GM23338 (cell line): ENCODE measurements around the gene GLCE.

Experiments used
- CREB1 ChIP-seq: fragments of 250-450 bp; sonication (Bioruptor Pico); IDR thresholded peaks from 2 replicates; pipeline ENCODE4 v1.5.0; 2020; ENCODE audit warnings: low read depth, mild to moderate bottlenecking, moderate library complexity
- EZH2 ChIP-seq: fragments of 200-600 bp; sonication (generic); IDR thresholded peaks from one replicate; pipeline ENCODE4 v1.8.0; 2017; ENCODE audit warnings: antibody characterized with exemption, mild to moderate bottlenecking, low read depth; ENCODE audit not compliant: unreplicated experiment
- EZH2phosphoT487 ChIP-seq: fragments of 200-600 bp; sonication (generic); IDR thresholded peaks from one replicate; pipeline ENCODE4 v1.8.1; 2018; ENCODE audit warnings: antibody characterized with exemption; ENCODE audit not compliant: unreplicated experiment
- NANOG ChIP-seq: IDR thresholded peaks from 2 replicates; pipeline ENCODE4 v1.6.1; 2016; ENCODE audit warnings: antibody characterized with exemption, borderline replicate concordance
- POLR2AphosphoS5 ChIP-seq: IDR thresholded peaks from 2 replicates; pipeline ENCODE4 v1.6.1; 2016; ENCODE audit warnings: antibody characterized with exemption, low read depth
- REST ChIP-seq: IDR thresholded peaks from one replicate; pipeline ENCODE4 v1.6.1; 2018; ENCODE audit warnings: antibody characterized with exemption; ENCODE audit not compliant: unreplicated experiment
- ZNF114 ChIP-seq: fragments of 250-450 bp; sonication (Bioruptor Pico); IDR thresholded peaks from 2 replicates; pipeline ENCODE4 v1.5.0; 2020; ENCODE audit warnings: mild to moderate bottlenecking, moderate library complexity
- TF ChIP-seq, protein P1 (sequence below), 2 experiments: fragments of 200-600 bp in 1 of 2; sonication (generic) in 1 of 2; conservative IDR thresholded peaks; 2 replicates each; pipeline versions ENCODE4 v1.5.1 to v1.6.1; 2016 to 2017; ENCODE audit warnings: antibody characterized with exemption in 2 of 2, low read depth in 2 of 2, mild to moderate bottlenecking in 2 of 2, moderate library complexity in 1 of 2
- TF ChIP-seq, protein P2 (sequence below): IDR thresholded peaks from 2 replicates; pipeline ENCODE4 v1.6.1; 2016; ENCODE audit warnings: antibody characterized with exemption

GRCh38 chr15:69161079-69161877 lies 843 bp downstream of the GLCE start:
- TF ChIP-seq, protein P1, sequence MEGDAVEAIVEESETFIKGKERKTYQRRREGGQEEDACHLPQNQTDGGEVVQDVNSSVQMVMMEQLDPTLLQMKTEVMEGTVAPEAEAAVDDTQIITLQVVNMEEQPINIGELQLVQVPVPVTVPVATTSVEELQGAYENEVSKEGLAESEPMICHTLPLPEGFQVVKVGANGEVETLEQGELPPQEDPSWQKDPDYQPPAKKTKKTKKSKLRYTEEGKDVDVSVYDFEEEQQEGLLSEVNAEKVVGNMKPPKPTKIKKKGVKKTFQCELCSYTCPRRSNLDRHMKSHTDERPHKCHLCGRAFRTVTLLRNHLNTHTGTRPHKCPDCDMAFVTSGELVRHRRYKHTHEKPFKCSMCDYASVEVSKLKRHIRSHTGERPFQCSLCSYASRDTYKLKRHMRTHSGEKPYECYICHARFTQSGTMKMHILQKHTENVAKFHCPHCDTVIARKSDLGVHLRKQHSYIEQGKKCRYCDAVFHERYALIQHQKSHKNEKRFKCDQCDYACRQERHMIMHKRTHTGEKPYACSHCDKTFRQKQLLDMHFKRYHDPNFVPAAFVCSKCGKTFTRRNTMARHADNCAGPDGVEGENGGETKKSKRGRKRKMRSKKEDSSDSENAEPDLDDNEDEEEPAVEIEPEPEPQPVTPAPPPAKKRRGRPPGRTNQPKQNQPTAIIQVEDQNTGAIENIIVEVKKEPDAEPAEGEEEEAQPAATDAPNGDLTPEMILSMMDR (conservative IDR thresholded peaks at IDR 0.05; ENCODE audit: low read depth in 2 of 2) = peak in 1 of 2 experiments; percentile 42; a peak in 2 of 4 replicates
- TF ChIP-seq REST (no peak), EZH2 (no peak), EZH2phosphoT487 (no peak), CREB1 (CRISPR knock-in tag) (no peak), ZNF114 (CRISPR knock-in tag) (no peak), NANOG (no peak), POLR2AphosphoS5 (no peak)
- TF ChIP-seq, protein P2, sequence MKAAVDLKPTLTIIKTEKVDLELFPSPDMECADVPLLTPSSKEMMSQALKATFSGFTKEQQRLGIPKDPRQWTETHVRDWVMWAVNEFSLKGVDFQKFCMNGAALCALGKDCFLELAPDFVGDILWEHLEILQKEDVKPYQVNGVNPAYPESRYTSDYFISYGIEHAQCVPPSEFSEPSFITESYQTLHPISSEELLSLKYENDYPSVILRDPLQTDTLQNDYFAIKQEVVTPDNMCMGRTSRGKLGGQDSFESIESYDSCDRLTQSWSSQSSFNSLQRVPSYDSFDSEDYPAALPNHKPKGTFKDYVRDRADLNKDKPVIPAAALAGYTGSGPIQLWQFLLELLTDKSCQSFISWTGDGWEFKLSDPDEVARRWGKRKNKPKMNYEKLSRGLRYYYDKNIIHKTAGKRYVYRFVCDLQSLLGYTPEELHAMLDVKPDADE = no peak
